AG09309 (cell line): ENCODE measurements around the gene NPAS1.

ENCODE experiments used
- DNase-seq: peaks from one replicate; pipeline ENCODE4 v3.0.0-alpha.2; 2010; ENCODE audit warnings: low read depth
- H3K4me3 ChIP-seq: 2 replicates; pipeline ENCODE4 v1.5.1; 2011; ENCODE audit warnings: mild to moderate bottlenecking, low read depth, low read length, moderate library complexity; ENCODE audit not compliant: control insufficient read depth
- TF ChIP-seq, protein P1 (sequence below): IDR thresholded peaks from 2 replicates; pipeline ENCODE4 v1.5.1; 2011; ENCODE audit warnings: mild to moderate bottlenecking, low read depth, low read length, inconsistent platforms; ENCODE audit not compliant: insufficient read depth, control insufficient read depth; ENCODE audit errors: missing control alignments

The NPAS1 gene, protein sequence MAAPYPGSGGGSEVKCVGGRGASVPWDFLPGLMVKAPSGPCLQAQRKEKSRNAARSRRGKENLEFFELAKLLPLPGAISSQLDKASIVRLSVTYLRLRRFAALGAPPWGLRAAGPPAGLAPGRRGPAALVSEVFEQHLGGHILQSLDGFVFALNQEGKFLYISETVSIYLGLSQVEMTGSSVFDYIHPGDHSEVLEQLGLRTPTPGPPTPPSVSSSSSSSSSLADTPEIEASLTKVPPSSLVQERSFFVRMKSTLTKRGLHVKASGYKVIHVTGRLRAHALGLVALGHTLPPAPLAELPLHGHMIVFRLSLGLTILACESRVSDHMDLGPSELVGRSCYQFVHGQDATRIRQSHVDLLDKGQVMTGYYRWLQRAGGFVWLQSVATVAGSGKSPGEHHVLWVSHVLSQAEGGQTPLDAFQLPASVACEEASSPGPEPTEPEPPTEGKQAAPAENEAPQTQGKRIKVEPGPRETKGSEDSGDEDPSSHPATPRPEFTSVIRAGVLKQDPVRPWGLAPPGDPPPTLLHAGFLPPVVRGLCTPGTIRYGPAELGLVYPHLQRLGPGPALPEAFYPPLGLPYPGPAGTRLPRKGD

DNA sequence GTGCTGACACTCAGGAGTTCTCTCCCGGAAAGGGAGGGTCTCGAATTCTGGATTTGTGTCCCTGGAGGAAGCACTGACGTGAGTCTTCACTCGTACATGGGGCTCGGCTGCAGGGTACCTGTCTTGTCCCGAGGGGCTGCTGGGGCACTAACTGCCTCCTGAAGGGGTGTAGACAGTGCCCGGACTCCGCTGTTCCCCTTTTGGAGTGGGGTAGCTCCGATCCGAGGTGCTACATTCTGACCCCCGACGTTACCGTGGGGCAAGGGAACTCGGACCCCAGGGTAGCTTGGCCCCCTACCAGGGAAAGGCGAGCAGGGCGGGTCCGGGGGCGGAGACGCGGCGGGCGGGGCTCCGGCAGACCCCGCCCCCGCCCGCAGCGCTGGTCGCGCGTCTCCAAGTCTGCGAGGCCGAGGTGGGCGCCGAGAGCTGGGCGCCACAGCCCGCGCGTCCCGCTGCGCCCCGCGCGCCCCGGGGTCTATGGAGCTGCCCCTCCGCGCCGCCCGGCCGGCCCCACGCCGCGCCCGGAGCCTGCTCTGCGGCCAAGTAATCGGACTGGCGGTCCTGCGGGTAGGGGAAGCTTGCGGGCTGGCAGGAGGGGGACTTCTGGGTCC is at the start of gene NPAS1:
NPAS1 (plus strand) TSS at position 407 of the 611 bp plus-strand sequence. CDS start 1,211 bp downstream, outside the sequence.
- peak within 1 kb of the TSS; percentile 49 for H3K4me3 ChIP-seq
- no peak for DNase-seq
- TF ChIP-seq, protein P1, sequence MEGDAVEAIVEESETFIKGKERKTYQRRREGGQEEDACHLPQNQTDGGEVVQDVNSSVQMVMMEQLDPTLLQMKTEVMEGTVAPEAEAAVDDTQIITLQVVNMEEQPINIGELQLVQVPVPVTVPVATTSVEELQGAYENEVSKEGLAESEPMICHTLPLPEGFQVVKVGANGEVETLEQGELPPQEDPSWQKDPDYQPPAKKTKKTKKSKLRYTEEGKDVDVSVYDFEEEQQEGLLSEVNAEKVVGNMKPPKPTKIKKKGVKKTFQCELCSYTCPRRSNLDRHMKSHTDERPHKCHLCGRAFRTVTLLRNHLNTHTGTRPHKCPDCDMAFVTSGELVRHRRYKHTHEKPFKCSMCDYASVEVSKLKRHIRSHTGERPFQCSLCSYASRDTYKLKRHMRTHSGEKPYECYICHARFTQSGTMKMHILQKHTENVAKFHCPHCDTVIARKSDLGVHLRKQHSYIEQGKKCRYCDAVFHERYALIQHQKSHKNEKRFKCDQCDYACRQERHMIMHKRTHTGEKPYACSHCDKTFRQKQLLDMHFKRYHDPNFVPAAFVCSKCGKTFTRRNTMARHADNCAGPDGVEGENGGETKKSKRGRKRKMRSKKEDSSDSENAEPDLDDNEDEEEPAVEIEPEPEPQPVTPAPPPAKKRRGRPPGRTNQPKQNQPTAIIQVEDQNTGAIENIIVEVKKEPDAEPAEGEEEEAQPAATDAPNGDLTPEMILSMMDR = no peak

DNA sequence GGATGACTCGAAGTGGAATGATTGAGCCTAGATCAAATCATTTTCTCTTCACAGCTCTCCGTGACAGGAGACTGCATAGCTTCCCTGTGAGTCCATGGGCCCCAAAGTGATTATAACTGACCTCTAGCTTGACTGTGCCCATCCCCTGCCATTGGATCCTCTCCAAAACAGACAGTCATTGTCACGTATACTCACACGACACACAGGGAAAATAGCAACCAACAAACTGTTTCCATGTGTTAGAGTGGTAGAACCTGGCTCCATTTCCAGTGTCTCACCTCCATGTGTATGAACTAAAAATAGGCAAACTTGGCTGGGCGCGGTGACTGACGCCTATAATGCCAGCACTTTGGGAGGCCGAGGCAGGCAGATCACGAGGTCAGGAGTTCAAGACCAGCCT is 48.8 kb upstream of the NPAS1 start:
- DNase-seq = peak; percentile 94
- TF ChIP-seq, protein P1 = no peak

DNA sequence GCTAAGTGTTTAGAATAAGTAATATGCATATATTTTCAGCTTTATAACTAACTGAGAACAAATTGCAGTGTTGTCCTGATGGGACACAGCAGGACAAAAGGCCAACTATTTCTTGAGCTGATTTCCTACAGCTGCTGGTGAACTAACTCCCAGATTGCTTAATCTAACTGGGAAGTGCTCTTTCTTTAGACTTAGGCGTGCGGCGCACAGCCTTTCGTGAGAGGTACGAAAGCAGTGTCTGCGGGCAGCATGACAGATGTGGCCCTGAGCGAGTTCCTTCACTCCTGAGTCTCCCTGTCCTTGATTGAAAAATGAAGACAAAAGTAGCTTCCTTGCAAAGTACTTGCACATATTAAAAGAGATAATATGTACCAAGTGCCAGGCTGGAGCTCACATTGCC is 47.3 kb upstream of the NPAS1 start:
- TF ChIP-seq, protein P1 = no peak
- no peak overlapping the region for H3K4me3 ChIP-seq
- DNase-seq = no peak

More for the DNA sequence above, 48.8 kb upstream of the NPAS1 start:
- no peak overlapping the region for H3K4me3 ChIP-seq

DNA sequence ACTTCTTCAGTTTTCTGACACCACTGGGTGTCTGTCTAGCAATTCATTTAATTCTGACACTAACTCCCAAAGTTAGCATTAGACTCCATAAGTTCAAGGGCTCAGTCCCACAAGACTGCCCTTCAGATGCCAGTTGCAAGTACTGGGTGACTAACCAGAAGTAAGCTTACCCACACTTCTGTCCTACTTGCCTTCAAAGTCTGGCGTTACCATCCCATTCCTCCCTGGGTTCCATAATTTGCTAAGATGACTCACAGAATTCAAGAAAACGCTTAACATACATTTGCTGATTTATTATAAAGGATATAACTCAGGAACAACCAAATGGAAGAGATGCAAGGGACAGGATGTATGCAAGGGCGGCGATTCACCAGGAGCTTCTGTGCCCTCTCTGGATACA is 45.5 kb upstream of the NPAS1 start:
- TF ChIP-seq, protein P1 = no peak
- no peak for DNase-seq
- H3K4me3 ChIP-seq = no peak overlapping the region

DNA sequence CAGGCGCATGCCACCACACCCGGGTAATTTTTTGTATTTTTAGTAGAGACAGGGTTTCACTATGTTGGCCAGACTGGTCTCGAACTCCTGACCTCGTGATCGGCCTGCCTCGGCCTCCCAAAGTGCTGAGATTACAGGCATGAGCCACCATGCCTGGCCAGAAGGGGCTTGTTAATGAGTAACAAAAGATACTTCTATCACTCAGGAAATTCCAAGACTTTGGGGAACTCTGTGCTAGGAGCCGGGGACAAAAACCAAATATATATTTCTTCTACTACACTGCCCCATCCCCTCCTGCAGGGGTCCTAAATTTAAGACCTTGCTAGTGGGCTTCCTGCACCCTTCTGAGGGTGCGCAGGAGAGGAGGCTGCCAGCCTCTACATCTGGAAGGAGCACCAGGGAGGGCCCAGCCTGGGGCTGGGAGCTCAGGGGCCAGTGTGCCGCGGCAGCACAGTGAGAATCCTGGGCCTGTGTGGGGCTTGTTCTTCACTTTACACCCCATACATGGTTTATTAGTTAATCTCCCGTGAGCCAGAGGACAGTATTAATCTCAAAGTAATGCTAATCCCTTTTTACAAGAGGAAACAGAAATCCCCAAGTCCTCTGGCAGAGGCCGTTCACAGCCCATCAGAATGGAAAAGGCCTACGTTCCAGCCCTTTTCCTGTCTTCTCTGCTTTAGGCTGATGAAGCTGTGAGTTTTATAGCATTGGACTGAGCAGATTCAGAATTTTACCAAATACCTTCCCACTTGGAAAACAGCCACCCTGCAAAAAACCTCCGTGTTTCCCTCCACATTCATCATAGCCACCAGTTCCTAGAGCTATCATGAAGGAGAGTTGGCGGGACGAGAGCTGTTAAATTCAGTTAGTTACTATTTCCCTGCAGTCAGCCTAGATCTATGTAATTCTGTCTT is 44.4 kb upstream of the NPAS1 start:
- H3K4me3 ChIP-seq = no peak overlapping the region
- no peak for DNase-seq

More for the DNA sequence above, 44.4 kb upstream of the NPAS1 start:
- TF ChIP-seq, protein P1 = no peak
